ENCODE data around the gene KLHL6.

DNA sequence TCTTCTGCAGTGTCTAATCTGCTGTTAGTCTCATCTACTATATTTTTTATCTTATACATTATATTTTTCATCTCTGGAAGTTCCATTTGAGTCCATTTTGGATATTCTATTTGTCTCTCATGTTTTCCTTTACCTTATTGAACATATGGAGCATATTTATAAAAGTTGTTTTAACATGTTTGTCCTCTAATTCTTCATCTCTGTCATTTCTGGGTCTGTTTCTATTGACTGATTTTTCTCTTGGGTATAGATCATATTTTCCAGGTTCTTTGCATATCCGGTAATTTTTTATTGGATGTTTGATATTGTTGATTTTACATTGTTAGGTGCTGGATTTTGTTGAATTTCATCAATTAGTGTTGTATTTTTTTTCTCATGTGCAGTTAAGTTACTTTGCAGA lies 42.5 kb upstream of the KLHL6 start:
- TF ChIP-seq, protein P1, sequence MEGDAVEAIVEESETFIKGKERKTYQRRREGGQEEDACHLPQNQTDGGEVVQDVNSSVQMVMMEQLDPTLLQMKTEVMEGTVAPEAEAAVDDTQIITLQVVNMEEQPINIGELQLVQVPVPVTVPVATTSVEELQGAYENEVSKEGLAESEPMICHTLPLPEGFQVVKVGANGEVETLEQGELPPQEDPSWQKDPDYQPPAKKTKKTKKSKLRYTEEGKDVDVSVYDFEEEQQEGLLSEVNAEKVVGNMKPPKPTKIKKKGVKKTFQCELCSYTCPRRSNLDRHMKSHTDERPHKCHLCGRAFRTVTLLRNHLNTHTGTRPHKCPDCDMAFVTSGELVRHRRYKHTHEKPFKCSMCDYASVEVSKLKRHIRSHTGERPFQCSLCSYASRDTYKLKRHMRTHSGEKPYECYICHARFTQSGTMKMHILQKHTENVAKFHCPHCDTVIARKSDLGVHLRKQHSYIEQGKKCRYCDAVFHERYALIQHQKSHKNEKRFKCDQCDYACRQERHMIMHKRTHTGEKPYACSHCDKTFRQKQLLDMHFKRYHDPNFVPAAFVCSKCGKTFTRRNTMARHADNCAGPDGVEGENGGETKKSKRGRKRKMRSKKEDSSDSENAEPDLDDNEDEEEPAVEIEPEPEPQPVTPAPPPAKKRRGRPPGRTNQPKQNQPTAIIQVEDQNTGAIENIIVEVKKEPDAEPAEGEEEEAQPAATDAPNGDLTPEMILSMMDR (IDR thresholded peaks at IDR 0.05) = no peak
- TF ChIP-seq, protein P2, sequence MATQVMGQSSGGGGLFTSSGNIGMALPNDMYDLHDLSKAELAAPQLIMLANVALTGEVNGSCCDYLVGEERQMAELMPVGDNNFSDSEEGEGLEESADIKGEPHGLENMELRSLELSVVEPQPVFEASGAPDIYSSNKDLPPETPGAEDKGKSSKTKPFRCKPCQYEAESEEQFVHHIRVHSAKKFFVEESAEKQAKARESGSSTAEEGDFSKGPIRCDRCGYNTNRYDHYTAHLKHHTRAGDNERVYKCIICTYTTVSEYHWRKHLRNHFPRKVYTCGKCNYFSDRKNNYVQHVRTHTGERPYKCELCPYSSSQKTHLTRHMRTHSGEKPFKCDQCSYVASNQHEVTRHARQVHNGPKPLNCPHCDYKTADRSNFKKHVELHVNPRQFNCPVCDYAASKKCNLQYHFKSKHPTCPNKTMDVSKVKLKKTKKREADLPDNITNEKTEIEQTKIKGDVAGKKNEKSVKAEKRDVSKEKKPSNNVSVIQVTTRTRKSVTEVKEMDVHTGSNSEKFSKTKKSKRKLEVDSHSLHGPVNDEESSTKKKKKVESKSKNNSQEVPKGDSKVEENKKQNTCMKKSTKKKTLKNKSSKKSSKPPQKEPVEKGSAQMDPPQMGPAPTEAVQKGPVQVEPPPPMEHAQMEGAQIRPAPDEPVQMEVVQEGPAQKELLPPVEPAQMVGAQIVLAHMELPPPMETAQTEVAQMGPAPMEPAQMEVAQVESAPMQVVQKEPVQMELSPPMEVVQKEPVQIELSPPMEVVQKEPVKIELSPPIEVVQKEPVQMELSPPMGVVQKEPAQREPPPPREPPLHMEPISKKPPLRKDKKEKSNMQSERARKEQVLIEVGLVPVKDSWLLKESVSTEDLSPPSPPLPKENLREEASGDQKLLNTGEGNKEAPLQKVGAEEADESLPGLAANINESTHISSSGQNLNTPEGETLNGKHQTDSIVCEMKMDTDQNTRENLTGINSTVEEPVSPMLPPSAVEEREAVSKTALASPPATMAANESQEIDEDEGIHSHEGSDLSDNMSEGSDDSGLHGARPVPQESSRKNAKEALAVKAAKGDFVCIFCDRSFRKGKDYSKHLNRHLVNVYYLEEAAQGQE (IDR thresholded peaks at IDR 0.05; ENCODE audit: insufficient read depth in 1 of 2, low read depth in 2 of 2, low read length in 1 of 2) = no peak
- TF ChIP-seq SIN3A (IDR thresholded peaks at IDR 0.05; ENCODE audit: borderline replicate concordance, insufficient read depth, low read depth, low read length) = no peak
- no peak for TF ChIP-seq TCF7L2 (IDR thresholded peaks at IDR 0.05; ENCODE audit: low read depth, low read length)
